Left renal cortex interstitium (tissue), 4 donors: ENCODE results near the gene NFIA. TPM values are rescaled to one million over a fixed set of nuclear protein-coding genes. Genes with fewer than 3 reads are reported as not detected.

Source experiments
- DNase-seq, 4 donors: peaks; one replicate each; pipeline ENCODE4 v3.0.0-alpha.2; 2013; ENCODE audit warnings: low read depth in 4 of 4, low spot score in 2 of 4, missing footprints in 1 of 4
- polyA plus RNA-seq, 4 donors: library from polyadenylated mRNA; unstranded; fragments of 120-200 nt; gene quantifications; one replicate each; pipeline ENCODE4 v1.2.1, GENCODE V29; 2013; ENCODE audit not compliant: insufficient read length in 4 of 4

NFIA gene
- polyA plus RNA-seq, 4 donors = 15.6 to 19.6 (median 16.0) TPM

- DNase-seq = no peak
These were observed 849 bp downstream of the NFIA start for GRCh38 chr1:61083013-61083806.

GRCh38 chr1:61083807-61084440, 1.6 kb downstream of the NFIA start:
- DNase-seq = no peak

- DNase-seq = no peak
These were observed 2.2 kb downstream of the NFIA start for GRCh38 chr1:61084491-61085031.

- DNase-seq = no peak
These were observed 3.0 kb downstream of the NFIA start for GRCh38 chr1:61085206-61085982.

GRCh38 chr1:61085983-61086644, 3.8 kb downstream of the NFIA start:
- no peak for DNase-seq

- DNase-seq = no peak
These were observed 5.2 kb downstream of the NFIA start for GRCh38 chr1:61087571-61087970.

- no peak for DNase-seq
These were observed 6.0 kb downstream of the NFIA start for GRCh38 chr1:61088163-61088974.

GRCh38 chr1:61089338-61089737, 7.0 kb downstream of the NFIA start:
- DNase-seq = no peak

- DNase-seq = no peak
These were observed 7.4 kb downstream of the NFIA start for GRCh38 chr1:61089741-61090140.

- DNase-seq = no peak
These were observed 8.3 kb downstream of the NFIA start for GRCh38 chr1:61090546-61091202.

GRCh38 chr1:61091455-61091854, 9.1 kb downstream of the NFIA start:
- no peak for DNase-seq

- DNase-seq = no peak
These were observed 10.3 kb downstream of the NFIA start for GRCh38 chr1:61092642-61093041.

- no peak for DNase-seq
These were observed 11.3 kb downstream of the NFIA start for GRCh38 chr1:61093525-61094137.

- no peak for DNase-seq
These were observed 12.5 kb downstream of the NFIA start for GRCh38 chr1:61094677-61095469.

GRCh38 chr1:61095470-61095812, 13.1 kb downstream of the NFIA start:
- no peak for DNase-seq

GRCh38 chr1:61097317-61097716, 15.0 kb downstream of the NFIA start:
- no peak for DNase-seq

- no peak for DNase-seq
These were observed 15.4 kb downstream of the NFIA start for GRCh38 chr1:61097722-61098121.

- no peak for DNase-seq
These were observed 16.0 kb downstream of the NFIA start for GRCh38 chr1:61098333-61098732.
